Uterus (tissue), 4 donors: ENCODE measurements around the gene BOK. TPM values are rescaled to one million over a fixed set of nuclear protein-coding genes. Genes with fewer than 3 reads are reported as not detected.

Experiments
- DNase-seq, 2 donors: peaks; one replicate each; pipeline ENCODE4 v3.0.0-alpha.2; 2019 to 2020
- H3K27ac ChIP-seq, 2 donors: fragments of 200-600 bp; sonication (generic); 1 replicate in 1 of 2; 2 replicates in 1 of 2; pipeline ENCODE4 v1.5.1; 2016 to 2018
- H3K27me3 ChIP-seq, 2 donors: fragments of 200-600 bp; sonication (generic); one replicate each; pipeline ENCODE4 v1.5.1; 2018 to 2019; ENCODE audit warnings: control low read depth in 1 of 2
- H3K36me3 ChIP-seq, 2 donors: fragments of 200-600 bp; sonication (generic); one replicate each; pipeline ENCODE4 v1.5.1; 2019; ENCODE audit warnings: control low read depth in 1 of 2
- H3K4me1 ChIP-seq, 2 donors: fragments of 200-600 bp; sonication (generic); one replicate each; pipeline ENCODE4 v1.5.1; 2018 to 2019; ENCODE audit warnings: control low read depth in 1 of 2
- H3K4me3 ChIP-seq, 2 donors: fragments of 200-600 bp; sonication (generic); 1 replicate in 1 of 2; 2 replicates in 1 of 2; pipeline ENCODE4 v1.5.1; 2018 to 2019; ENCODE audit warnings: mild to moderate bottlenecking in 1 of 2
- H3K9me3 ChIP-seq, 2 donors: fragments of 200-600 bp; sonication (generic); one replicate each; pipeline ENCODE4 v1.5.1; 2019; ENCODE audit warnings: control low read depth in 1 of 2
- POLR2A ChIP-seq, 2 donors: fragments of 450-650 bp; IDR thresholded peaks; one replicate each; pipeline ENCODE4 v1.6.1; 2016; ENCODE audit warnings: antibody characterized with exemption in 2 of 2, mild to moderate bottlenecking in 1 of 2, moderate library complexity in 1 of 2
- intact Hi-C: fragments of 100-400 bp; cut with DNase I; formaldehyde crosslinking; loops from one replicate; pipeline ENCODE4 v1.15.1; 2023; ENCODE audit warnings: low total_unique reads
- total RNA-seq, 4 donors: library from RNA; depleted of rRNA in 3 of 4; stranded (reverse); fragments of >200 nt in 3 of 4; gene quantifications; one replicate each; pipeline versions ENCODE4 v1.1.0 to v1.2.4, GENCODE V29; 2014 to 2023
- TF ChIP-seq, protein P1 (sequence below), 4 experiments: fragments of 200-600 bp in 2 of 4; fragments of 450-650 bp in 2 of 4; sonication (generic) in 2 of 4; IDR thresholded peaks; one replicate each; pipeline ENCODE4 v1.5.1; 2016 to 2019; ENCODE audit warnings: antibody characterized with exemption in 4 of 4, mild to moderate bottlenecking in 2 of 4, moderate library complexity in 1 of 4
- donor health status: DM: yes; HTN: yes; CAD: no.

BOK gene
- total RNA-seq, 4 donors from 2014 or later = 22.9 to 31.2 (median 26.4) TPM

GRCh38 chr2:241575624-241576292 lies 17.2 kb downstream of the BOK start:
- no peaks in the 10 kb centered on the region for H3K36me3 ChIP-seq
- no peak overlapping the region for H3K27ac ChIP-seq
- H3K4me1 ChIP-seq = no peaks in the 10 kb centered on the region
- no peaks in the 10 kb centered on the region for H3K27me3 ChIP-seq
- no peak for DNase-seq
- intact Hi-C loops = no loop called here
- H3K4me3 ChIP-seq = no peak overlapping the region
- H3K9me3 ChIP-seq = no peaks in the 10 kb centered on the region
- no peak for TF ChIP-seq POLR2A (IDR thresholded peaks at IDR 0.05)
- TF ChIP-seq, protein P1, sequence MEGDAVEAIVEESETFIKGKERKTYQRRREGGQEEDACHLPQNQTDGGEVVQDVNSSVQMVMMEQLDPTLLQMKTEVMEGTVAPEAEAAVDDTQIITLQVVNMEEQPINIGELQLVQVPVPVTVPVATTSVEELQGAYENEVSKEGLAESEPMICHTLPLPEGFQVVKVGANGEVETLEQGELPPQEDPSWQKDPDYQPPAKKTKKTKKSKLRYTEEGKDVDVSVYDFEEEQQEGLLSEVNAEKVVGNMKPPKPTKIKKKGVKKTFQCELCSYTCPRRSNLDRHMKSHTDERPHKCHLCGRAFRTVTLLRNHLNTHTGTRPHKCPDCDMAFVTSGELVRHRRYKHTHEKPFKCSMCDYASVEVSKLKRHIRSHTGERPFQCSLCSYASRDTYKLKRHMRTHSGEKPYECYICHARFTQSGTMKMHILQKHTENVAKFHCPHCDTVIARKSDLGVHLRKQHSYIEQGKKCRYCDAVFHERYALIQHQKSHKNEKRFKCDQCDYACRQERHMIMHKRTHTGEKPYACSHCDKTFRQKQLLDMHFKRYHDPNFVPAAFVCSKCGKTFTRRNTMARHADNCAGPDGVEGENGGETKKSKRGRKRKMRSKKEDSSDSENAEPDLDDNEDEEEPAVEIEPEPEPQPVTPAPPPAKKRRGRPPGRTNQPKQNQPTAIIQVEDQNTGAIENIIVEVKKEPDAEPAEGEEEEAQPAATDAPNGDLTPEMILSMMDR (IDR thresholded peaks at IDR 0.05) = no peak

DNA sequence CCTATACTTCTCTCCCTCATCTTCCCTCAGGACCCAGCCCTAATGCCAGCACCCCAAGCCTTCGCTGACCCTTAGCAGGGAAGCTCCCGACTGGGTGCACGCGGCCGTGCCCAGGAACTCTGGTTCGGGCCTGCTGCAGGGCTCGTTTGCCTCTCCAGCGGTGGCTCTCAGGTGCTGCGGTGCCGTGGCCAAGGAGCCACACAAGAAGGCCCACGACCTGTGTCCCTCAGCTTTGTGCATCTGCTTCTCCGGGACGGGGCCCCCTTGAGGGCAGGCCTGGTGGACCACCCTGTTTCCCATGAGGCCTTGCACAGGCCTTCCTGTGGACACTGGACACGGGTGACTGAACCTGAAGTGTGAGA lies 17.7 kb downstream of the BOK start:
- no peaks in the 10 kb centered on the region for H3K4me1 ChIP-seq
- DNase-seq = no peak
- no peaks in the 10 kb centered on the region for H3K27me3 ChIP-seq
- H3K4me3 ChIP-seq = no peak overlapping the region
- H3K9me3 ChIP-seq = no peaks in the 10 kb centered on the region
- TF ChIP-seq, protein P1 (IDR thresholded peaks at IDR 0.05) = no peak
- no peak for TF ChIP-seq POLR2A (IDR thresholded peaks at IDR 0.05)
- no peak overlapping the region for H3K27ac ChIP-seq
- intact Hi-C loops = no loop called here
- no peaks in the 10 kb centered on the region for H3K36me3 ChIP-seq

DNA sequence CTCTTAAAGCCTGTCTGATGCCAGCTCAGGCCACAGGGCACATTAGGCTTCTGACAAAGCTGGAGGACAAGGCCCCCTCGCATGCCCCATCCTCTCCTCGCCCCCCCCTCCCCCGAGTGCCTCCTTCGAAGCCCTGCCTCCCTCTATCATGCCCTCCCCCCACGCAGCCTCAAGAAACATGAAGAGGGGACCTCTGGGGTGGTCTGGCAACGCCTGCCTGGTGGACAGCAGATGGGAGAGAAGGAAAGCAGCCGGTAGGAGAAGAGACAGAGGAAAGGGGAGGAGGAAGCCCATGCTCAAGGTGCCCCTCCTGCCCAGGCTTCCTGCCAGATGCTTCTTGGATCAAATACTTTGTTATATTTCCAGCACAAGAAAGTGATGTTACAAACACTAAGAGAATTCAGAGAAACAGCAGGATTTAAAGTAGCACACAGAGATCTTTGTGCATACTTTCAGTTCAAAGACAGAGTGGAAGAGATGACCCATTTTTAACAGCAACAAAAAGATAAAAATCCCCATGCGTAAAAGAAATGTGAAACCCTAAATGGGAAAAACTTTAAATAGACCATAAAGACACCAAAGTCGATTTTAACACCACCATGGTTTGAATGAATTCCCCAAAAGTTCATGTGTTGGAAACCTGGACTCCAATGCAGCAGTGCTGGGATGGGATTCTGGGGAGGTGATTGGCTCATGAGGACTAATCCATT lies 19.0 kb downstream of the BOK start:
- H3K27me3 ChIP-seq = no peaks in the 10 kb centered on the region
- intact Hi-C loops = no loop called here
- H3K27ac ChIP-seq = peak overlapping the region in 1 of 2 donors; percentile 41
- H3K4me3 ChIP-seq = no peak overlapping the region
- H3K4me1 ChIP-seq = no peaks in the 10 kb centered on the region
- H3K9me3 ChIP-seq = no peaks in the 10 kb centered on the region
- peak; percentile 46 to 67 for DNase-seq
- H3K36me3 ChIP-seq = no peaks in the 10 kb centered on the region
- TF ChIP-seq, protein P1 (IDR thresholded peaks at IDR 0.05) = no peak
- TF ChIP-seq POLR2A (IDR thresholded peaks at IDR 0.05) = no peak

- no peaks in the 10 kb centered on the region for H3K4me1 ChIP-seq
- H3K9me3 ChIP-seq = no peaks in the 10 kb centered on the region
- no peak overlapping the region for H3K27ac ChIP-seq
- DNase-seq = no peak
- TF ChIP-seq, protein P1 (IDR thresholded peaks at IDR 0.05) = no peak
- TF ChIP-seq POLR2A (IDR thresholded peaks at IDR 0.05) = no peak
- intact Hi-C loops = no loop called here
- no peaks in the 10 kb centered on the region for H3K27me3 ChIP-seq
- no peaks in the 10 kb centered on the region for H3K36me3 ChIP-seq
- H3K4me3 ChIP-seq = no peak overlapping the region
Measured at GRCh38 chr2:241579281-241579680, 20.7 kb downstream of the BOK start.

- intact Hi-C loops = no loop called here
- H3K27me3 ChIP-seq = no peaks in the 10 kb centered on the region
- no peak overlapping the region for H3K27ac ChIP-seq
- DNase-seq = no peak
- H3K36me3 ChIP-seq = no peaks in the 10 kb centered on the region
- peaks cover 0 to 13% of the 10 kb centered on the region in 2 donors for H3K9me3 ChIP-seq
- no peak overlapping the region for H3K4me3 ChIP-seq
- TF ChIP-seq, protein P1 (IDR thresholded peaks at IDR 0.05) = no peak
- no peak for TF ChIP-seq POLR2A (IDR thresholded peaks at IDR 0.05)
- H3K4me1 ChIP-seq = no peaks in the 10 kb centered on the region
Measured at GRCh38 chr2:241582328-241582727, 23.8 kb downstream of the BOK start.
